HEK293 (cell line): ENCODE results near the gene ADAM17.

Source experiments
- GLIS1 ChIP-seq: fragments of 450-650 bp; formaldehyde crosslinking; IDR thresholded peaks from 2 replicates; pipeline ENCODE4 v1.5.1; 2016; ENCODE audit warnings: missing biosample characterization, missing genetic modification characterization
- PBX3 ChIP-seq: sonication (generic); formaldehyde crosslinking; IDR thresholded peaks from 2 replicates; pipeline ENCODE4 v1.8.1; 2022; ENCODE audit warnings: mild to moderate bottlenecking, moderate library complexity, missing genetic modification reagents
- PRDM6 ChIP-seq: fragments of 450-650 bp; formaldehyde crosslinking; IDR thresholded peaks from 2 replicates; pipeline ENCODE4 v1.5.1; 2017; ENCODE audit warnings: missing biosample characterization, missing genetic modification characterization
- YY1 ChIP-seq: fragments of 450-650 bp; formaldehyde crosslinking; IDR thresholded peaks from 2 replicates; pipeline ENCODE4 v1.5.1; 2018; ENCODE audit warnings: missing biosample characterization, missing genetic modification characterization
- ZBTB21 ChIP-seq: fragments of 450-650 bp; formaldehyde crosslinking; IDR thresholded peaks from 2 replicates; pipeline ENCODE4 v1.5.1; 2017; ENCODE audit warnings: missing biosample characterization, missing genetic modification characterization
- ZNF121 ChIP-seq: fragments of 450-650 bp; formaldehyde crosslinking; IDR thresholded peaks from 2 replicates; pipeline ENCODE4 v1.5.1; 2016; ENCODE audit warnings: missing biosample characterization, missing genetic modification characterization
- ZNF175 ChIP-seq: fragments of 450-650 bp; formaldehyde crosslinking; IDR thresholded peaks from 2 replicates; pipeline ENCODE4 v1.5.1; 2016; ENCODE audit warnings: missing biosample characterization, missing genetic modification characterization
- ZNF274 ChIP-seq, 2 experiments: fragments of 200-500 bp in 1 of 2; fragments of 450-650 bp in 1 of 2; sonication (Bioruptor generic) in 1 of 2; formaldehyde crosslinking in 1 of 2; IDR thresholded peaks; 2 replicates each; pipeline versions ENCODE4 v1.5.1 to v1.6.1; 2014 to 2016; ENCODE audit warnings: borderline replicate concordance in 1 of 2, inconsistent platforms in 1 of 2, low read length in 1 of 2, missing biosample characterization in 1 of 2, missing genetic modification characterization in 1 of 2
- ZNF311 ChIP-seq: fragments of 450-650 bp; formaldehyde crosslinking; IDR thresholded peaks from 2 replicates; pipeline ENCODE4 v1.5.1; 2017; ENCODE audit warnings: missing biosample characterization, missing genetic modification characterization, borderline replicate concordance
- ZNF558 ChIP-seq: fragments of 450-650 bp; formaldehyde crosslinking; IDR thresholded peaks from 2 replicates; pipeline ENCODE4 v1.5.1; 2016; ENCODE audit warnings: missing biosample characterization, missing genetic modification characterization
- ZNF600 ChIP-seq: fragments of 450-650 bp; formaldehyde crosslinking; IDR thresholded peaks from 2 replicates; pipeline ENCODE4 v1.5.1; 2016; ENCODE audit warnings: missing biosample characterization, missing genetic modification characterization
- ZNF621 ChIP-seq: fragments of 450-650 bp; formaldehyde crosslinking; IDR thresholded peaks from 2 replicates; pipeline ENCODE4 v1.5.1; 2017; ENCODE audit warnings: missing biosample characterization, missing genetic modification characterization
- ZNF830 ChIP-seq: fragments of 450-650 bp; IDR thresholded peaks from 2 replicates; pipeline ENCODE4 v1.5.0; 2018; ENCODE audit warnings: missing biosample characterization, missing genetic modification characterization, low read depth, mild to moderate bottlenecking, moderate library complexity
- TF ChIP-seq, protein P1 (sequence below): fragments of 450-650 bp; formaldehyde crosslinking; IDR thresholded peaks from 2 replicates; pipeline ENCODE4 v1.5.1; 2016; ENCODE audit warnings: missing biosample characterization, missing genetic modification characterization

DNA sequence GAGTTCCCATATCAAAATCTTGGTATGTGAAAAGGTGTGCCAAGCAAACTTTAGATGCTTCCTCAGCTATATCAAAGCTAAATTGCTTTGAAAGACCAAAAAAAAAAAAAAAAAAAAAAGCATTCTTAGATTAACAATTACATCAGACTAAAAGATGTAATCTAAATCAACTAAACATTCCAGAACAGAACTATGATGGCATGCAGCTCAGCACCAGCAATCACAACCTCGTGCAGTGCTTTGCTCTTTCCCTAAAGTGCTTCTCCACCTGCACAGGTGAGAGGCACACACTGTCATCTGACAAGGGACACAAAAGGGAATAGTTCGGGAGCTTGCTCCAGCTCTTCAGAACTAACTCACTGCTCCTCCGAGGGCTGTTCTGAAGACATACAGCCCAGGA lies 37.5 kb downstream of the ADAM17 start:
- TF ChIP-seq YY1 (tag by site-specific recombination) (no peak), ZBTB21 (tag by site-specific recombination) (no peak), ZNF175 (tag by site-specific recombination) (no peak), PBX3 (no peak), ZNF600 (tag by site-specific recombination) (no peak), ZNF558 (tag by site-specific recombination) (no peak), GLIS1 (tag by site-specific recombination) (no peak), ZNF830 (no peak), ZNF121 (tag by site-specific recombination) (no peak), ZNF311 (no peak), PRDM6 (tag by site-specific recombination) (no peak), ZNF274 (IDR thresholded peaks at IDR 0.05; ENCODE audit: low read length) (no peak), ZNF274 (tag by site-specific recombination; IDR thresholded peaks at IDR 0.05; ENCODE audit: borderline replicate concordance) (no peak), ZNF621 (tag by site-specific recombination) (no peak)
- TF ChIP-seq, protein P1, sequence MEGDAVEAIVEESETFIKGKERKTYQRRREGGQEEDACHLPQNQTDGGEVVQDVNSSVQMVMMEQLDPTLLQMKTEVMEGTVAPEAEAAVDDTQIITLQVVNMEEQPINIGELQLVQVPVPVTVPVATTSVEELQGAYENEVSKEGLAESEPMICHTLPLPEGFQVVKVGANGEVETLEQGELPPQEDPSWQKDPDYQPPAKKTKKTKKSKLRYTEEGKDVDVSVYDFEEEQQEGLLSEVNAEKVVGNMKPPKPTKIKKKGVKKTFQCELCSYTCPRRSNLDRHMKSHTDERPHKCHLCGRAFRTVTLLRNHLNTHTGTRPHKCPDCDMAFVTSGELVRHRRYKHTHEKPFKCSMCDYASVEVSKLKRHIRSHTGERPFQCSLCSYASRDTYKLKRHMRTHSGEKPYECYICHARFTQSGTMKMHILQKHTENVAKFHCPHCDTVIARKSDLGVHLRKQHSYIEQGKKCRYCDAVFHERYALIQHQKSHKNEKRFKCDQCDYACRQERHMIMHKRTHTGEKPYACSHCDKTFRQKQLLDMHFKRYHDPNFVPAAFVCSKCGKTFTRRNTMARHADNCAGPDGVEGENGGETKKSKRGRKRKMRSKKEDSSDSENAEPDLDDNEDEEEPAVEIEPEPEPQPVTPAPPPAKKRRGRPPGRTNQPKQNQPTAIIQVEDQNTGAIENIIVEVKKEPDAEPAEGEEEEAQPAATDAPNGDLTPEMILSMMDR (tag by site-specific recombination) = no peak
